NCI-H1105 (cell line): Measurements from ENCODE around the gene GABRP.
"Not testable (repeated sequence)": the region's sequence is repeated elsewhere in the genome, so short reads cannot be mapped to it uniquely, and the experiment has no call there.

Experiments
- DNase-seq: peaks from one replicate; lab custom pipeline; 2025; lab: John Stamatoyannopoulos, UW

The GABRP gene

GRCh38 chr5:170755679-170756456, 27.7 kb upstream of the GABRP start:
- DNase-seq: peak; percentile 51

GRCh38 chr5:170756691-170757090, 26.8 kb upstream of the GABRP start:
- no peak for DNase-seq

DNA sequence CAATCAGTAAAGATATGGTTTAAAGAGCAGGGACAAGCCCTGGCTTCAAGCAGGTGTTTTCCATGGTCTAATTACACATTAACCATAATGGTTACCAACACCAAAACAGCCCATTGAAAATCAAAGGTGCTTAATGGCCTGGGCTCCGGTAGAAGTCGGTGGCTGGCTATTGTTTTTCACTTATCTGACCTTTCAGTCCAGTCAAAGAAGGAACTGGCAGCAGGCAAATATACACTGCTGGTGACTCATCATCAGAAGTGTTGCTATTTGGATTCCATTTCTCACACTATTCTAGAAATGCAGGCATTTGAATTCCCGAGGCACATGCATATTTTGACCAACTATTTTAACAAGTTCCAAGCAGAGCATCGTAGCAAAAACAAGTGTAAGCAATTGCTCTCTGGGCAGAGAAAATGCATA, 26.3 kb upstream of the GABRP start:
- DNase-seq: no peak

DNA sequence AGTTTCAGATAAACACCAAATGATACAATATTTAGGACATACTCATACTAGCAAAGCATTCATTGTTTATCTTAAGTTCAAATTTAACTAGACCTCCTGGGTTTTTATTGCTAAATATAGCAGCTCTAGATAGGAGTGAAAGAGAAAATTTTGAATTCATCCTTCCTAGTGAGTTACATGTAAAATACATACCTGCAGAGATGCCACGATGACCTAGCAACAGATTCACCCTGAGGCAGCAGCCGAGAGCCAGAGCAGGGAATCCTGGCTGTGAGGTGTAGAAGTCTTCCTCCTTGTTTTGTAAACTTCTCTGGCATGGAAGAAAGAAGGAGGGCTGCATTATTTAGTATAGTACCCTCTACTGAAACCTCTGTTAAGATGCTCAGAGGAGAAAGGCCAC, 25.9 kb upstream of the GABRP start:
- DNase-seq: no peak

GRCh38 chr5:170758481-170758880, 25.0 kb upstream of the GABRP start:
- no peak for DNase-seq

GRCh38 chr5:170760113-170760512, 23.4 kb upstream of the GABRP start:
- DNase-seq: no peak

DNA sequence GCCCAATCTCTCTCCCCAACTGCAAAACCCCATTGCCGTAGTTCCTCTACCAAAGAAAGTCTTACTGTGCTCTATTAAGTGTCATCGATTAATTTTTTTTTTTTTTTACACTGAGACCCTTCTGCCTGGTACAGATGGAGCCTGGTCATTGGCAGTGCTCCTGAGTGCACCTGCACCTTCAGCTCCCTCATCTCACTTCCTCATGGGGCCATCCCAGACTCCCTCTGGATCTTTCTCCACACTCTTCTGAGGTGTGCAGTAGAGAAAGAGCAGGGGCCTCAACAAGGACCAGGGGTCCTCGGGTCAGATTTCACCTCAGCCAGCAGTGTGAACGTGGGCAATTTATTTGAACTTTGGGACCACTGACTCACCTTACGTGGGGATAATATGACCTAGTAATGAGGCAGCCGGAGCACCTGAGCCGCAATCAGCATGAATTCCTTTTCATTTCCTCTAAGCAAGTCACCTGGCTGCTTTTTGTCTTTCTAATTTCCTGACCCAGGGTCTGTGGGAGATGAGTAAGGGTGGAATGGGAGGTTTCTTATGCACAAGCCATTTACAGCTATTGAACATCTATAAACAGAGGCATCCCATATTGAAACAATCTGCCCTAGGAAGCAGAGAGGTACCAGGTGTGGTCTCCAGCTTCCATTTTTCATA, 22.3 kb upstream of the GABRP start:
- no peak for DNase-seq

DNA sequence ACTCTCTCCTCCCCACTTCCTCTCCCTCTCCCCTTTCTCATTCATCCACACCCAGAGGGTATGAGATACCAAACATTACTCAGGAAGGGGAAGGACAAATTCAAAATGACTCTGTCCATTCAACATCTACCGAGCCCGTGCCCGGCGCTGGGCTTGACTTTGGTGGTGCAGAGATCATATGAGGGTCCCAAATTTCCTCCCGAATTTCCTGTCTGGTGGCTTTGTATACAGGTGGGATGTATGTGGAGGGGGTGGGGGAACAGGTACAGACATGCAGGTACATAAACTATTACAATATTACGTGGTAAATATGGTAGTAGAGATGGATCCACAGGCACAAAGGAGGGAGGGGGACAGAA, 21.8 kb upstream of the GABRP start:
- DNase-seq: no peak

DNA sequence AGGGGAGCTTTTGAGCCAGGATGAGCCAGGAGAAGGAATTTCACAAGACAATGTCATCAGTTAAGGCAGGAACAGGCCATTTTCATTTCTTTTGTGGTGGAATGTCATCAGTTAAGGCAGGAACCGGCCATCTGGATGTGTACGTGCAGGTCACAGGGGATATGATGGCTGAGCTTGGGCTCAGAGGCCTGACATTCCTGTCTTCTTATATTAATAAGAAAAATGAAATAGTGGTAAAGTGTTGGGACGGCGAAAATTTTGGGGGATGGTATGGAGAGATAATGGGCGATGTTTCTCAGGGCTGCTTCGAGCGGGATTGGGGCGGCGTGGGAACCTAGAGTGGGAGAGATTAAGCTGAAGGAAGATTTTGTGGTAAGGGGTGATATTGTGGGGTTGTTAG, 21.2 kb upstream of the GABRP start:
- DNase-seq: not testable (repeated sequence)

GRCh38 chr5:170765868-170766267, 17.7 kb upstream of the GABRP start:
- DNase-seq: not testable (repeated sequence)

DNA sequence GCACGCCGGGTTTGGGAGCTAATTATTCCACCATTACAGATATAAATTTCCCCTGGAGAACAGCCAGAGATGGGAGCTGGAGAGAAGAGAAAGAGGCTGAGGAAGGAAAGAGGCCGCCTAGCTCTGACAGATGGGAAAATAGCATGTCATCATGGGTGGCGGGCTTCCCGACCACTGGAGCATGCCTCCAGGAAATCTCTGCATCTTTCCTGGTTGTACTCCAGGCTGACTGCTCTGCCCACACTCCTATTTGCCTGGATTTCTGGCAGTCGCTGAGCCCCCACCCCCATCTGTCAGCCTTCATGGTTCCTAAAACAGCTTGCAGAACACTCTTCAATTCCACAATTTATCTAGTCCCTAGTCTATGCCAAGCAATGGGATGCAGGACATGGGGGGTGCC, 14.3 kb upstream of the GABRP start:
- peak; percentile 58 for DNase-seq

- DNase-seq: no peak
These were observed 13.6 kb upstream of the GABRP start for GRCh38 chr5:170769898-170770416.

DNA sequence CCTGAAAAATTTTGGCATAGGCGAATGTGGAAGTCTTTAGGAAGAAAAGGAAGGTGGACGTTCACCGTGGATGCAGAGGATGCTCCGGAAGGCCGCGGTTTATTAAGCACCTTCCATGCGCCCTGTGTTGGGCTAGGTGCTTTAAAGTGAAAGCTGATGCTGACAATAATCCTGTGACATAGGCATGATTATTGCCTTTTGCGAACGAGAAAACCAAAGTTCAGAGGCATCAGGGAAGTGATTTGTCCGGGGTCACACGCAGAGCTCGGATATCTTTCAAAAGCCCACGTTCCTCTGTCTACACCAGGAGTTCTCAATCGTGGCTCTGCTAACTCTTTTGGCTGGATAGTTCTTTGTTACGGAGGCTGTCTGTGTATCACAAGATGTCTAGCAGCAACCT, 12.0 kb upstream of the GABRP start:
- DNase-seq: no peak

DNA sequence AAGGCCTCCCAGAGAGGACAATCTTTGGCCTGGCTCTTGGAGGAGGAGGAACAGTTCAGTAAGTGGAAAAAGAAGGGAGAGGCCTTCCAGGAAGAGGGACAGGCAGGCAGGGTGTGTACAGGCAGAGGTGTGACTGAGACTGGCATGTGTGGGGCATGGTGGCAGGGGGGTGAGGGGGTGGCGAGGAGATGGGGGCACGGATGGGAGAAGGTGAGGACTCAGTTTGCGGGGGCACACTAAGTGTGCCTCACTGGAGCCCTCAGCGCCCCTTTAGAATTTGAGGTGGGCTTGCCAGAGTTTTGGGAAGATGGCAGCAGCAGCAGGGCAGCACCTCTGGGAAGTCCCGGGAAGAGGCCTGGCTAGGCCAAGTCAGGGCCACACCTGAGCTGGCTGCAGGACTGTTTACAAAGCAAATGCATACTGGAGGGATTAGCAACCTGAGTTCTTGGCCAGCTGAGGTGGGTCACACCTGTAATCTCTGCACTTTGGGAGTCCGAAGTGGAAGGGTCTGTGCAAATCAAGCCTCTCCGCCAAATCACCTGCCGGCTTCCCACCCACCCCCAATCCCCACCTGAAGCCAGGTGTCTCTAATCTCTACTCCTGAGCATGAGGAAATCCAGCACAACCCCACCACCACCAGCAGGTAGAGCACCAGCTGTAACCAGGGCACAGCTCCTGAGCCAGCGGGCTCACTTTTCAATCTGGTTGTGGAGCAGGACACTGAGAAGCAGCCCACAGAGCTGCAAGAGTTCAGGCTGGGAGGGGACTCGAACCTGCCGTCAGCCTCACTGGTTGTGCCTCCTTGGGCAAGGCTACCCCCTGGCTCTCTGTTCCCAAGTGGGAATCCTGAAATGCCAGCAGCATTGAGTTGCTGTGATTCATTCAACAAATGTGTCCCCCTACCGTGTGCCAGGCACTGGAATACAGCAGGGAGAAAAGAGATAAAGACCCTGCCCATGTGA, 10.2 kb upstream of the GABRP start:
- no peak for DNase-seq

GRCh38 chr5:170774831-170775230, 8.7 kb upstream of the GABRP start:
- DNase-seq: no peak

GRCh38 chr5:170781946-170782345, 1.6 kb upstream of the GABRP start:
- DNase-seq: no peak

DNA sequence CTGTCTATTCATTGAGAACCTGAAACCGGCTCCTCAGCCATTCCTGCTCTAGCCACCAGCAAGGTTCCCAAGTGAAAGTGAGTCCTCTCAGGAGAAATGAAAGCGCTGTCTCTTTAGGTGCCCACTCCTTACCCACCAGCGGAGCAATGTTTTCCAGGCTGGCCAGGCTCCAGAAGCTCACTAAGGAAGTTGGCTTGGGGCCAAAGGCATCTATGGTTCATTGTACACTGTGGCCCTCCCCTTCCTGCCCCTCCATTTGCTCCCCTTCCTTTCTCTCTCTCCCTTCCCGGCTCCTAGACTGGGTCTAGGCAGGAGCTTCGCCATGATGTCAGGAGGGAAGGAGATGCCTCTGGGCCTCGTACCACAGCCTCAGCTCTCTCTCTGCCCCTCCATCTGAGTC, 1.1 kb upstream of the GABRP start:
- no peak for DNase-seq

- DNase-seq: no peak
These were observed 1.9 kb downstream of the GABRP start for GRCh38 chr5:170785416-170785815.

GRCh38 chr5:170787216-170787615, 3.7 kb downstream of the GABRP start:
- no peak for DNase-seq

GRCh38 chr5:170788626-170789304, 5.2 kb downstream of the GABRP start:
- DNase-seq: no peak

DNA sequence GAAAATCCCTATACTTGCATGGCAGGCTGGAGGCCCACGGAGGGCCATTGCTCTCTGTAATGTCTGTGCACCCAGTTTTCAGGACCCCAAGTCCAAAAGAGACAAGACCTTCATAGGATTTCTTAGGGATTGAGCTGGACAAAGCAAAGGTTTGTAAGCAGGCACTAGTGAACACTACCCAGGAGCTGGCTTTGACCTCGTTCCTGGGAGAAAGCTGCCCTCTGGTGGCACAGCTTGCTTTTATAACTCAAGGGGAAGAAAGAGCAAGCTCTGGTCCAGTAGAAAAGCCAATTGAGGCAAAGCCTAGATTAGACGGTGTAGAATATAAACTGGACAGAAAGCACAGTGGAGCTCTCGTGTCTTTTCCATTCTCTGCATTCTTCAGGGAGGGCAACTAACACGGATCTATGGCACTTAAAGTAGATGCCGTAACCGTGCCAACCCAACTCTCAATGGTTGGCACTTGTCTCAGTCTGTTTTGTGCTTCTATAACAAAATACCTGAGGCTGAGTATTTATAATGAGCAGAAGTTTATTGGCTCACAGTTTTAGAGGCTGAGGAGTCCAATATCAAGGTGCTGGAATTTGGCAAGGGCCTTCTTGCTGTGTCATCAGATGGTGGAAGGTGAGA, 7.9 kb downstream of the GABRP start:
- DNase-seq: peak; percentile 28
